ENCODE measurements around the gene KIAA1614. TPM values are rescaled to one million over a fixed set of nuclear protein-coding genes. Genes with fewer than 3 reads are reported as not detected.
A peak's percentile ranks its signal among the peaks of the same experiment; 100 is the strongest.
"Not testable (repeated sequence)": the region's sequence is repeated elsewhere in the genome, so short reads cannot be mapped to it uniquely, and the experiment has no call there.

Gene KIAA1614
- total RNA-seq, 4 donors from 2014 or later = 2.5 to 7.7 (median 5.1) TPM

DNA sequence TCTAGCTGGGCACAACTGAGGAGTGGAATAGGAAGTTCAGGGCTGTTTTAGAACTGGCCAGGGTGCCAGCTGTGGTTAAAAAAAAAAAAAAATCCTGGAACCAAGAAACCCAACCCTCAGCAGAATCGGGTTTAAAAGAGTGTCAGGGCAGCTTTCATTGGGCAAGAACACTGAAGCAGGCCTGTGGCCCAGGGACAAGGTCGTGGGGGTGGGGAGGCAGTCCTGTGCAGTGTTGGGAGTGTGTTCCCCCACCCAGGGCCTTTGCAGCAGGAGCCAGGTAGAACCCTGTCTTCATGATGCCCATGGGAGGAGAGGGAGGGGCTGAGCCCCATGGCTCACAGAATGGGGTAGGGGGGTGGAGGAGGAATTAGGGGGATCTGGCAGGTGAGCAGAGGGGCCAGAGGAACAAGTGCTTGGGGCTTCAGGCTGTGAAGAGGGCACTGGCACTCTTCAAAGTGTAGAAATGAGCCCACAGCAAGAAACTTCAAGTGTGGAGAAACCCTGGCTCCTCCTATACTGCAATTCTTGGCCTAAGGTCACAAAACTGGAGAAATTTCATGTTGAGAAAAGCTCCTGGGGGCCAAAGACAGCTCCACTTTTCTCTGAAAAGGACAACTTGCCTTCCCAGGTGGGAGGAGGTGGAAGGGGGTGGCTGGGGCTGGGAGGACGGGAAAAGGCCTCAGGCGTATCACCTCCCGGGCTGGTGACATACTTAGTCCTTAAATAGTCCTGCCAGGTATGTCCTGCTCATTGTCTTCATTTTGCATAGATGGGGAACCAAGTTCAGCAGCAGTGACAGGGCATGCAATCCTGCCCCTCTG, 39.3 kb downstream of the KIAA1614 start:
- ATAC-seq (ENCODE audit: low FRiP score) = no peak
- TF ChIP-seq, protein P1, sequence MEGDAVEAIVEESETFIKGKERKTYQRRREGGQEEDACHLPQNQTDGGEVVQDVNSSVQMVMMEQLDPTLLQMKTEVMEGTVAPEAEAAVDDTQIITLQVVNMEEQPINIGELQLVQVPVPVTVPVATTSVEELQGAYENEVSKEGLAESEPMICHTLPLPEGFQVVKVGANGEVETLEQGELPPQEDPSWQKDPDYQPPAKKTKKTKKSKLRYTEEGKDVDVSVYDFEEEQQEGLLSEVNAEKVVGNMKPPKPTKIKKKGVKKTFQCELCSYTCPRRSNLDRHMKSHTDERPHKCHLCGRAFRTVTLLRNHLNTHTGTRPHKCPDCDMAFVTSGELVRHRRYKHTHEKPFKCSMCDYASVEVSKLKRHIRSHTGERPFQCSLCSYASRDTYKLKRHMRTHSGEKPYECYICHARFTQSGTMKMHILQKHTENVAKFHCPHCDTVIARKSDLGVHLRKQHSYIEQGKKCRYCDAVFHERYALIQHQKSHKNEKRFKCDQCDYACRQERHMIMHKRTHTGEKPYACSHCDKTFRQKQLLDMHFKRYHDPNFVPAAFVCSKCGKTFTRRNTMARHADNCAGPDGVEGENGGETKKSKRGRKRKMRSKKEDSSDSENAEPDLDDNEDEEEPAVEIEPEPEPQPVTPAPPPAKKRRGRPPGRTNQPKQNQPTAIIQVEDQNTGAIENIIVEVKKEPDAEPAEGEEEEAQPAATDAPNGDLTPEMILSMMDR (IDR thresholded peaks at IDR 0.05) = no peak
- no peak for DNase-seq (ENCODE audit: low spot score)

DNA sequence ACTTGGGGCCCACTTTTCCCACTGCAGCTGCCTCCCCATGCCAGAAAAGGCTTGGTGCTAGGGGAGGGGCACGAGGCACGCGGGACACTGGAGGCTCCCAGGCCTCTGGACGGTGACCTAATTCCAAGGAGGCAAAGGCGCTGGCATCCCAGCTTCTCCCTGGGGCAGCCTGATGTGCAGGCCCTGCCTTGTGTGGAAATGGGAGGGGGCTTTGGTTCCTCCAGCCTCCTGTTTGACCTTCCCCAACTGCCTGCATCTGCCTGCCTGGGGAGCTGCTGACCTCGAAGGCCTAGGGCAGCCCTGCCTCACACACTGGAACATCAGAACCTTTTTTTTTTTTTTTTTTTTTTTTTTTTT, 39.9 kb downstream of the KIAA1614 start:
- ATAC-seq (ENCODE audit: low FRiP score) (no peak), DNase-seq (ENCODE audit: low spot score) (no peak)
- TF ChIP-seq, protein P1 (IDR thresholded peaks at IDR 0.05) = no peak

DNA sequence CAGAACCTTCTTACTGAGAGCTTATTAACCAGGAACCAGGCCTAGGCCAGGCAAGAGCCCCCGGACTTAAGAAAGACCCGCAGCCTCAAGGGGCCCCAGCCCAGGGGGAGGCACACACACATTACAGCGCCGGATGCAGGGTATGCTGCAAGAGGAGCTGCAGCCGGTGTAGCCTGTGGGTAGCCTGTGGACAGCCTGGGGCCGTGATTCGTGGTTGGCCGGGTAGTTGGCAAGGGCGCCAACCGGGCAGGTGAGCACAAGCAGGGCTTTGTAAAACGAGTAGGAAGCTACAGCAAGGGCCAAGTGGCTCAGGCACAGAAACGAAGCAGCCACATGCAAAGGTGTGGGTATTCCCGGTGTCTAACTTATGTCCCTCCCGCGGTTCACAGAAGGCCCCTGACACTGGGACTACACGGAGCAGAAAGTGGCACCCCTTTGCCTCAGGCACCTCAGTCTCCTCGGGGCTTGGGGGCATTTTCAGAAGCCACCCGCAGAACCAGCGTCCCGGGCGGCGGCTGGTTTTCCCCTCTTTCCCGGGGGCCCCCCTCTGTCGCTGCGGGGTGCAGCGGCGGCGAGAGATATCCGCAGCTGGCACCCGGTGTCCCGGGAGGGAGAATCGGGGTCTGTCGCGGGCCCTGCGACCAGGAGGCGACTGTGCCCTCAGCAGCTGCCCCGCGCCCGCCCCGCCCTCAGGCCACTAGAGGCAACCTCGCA, 40.8 kb downstream of the KIAA1614 start:
- DNase-seq (ENCODE audit: low spot score) (no peak), ATAC-seq (ENCODE audit: low FRiP score) (no peak)
- TF ChIP-seq, protein P1 (IDR thresholded peaks at IDR 0.05) = no peak

DNA sequence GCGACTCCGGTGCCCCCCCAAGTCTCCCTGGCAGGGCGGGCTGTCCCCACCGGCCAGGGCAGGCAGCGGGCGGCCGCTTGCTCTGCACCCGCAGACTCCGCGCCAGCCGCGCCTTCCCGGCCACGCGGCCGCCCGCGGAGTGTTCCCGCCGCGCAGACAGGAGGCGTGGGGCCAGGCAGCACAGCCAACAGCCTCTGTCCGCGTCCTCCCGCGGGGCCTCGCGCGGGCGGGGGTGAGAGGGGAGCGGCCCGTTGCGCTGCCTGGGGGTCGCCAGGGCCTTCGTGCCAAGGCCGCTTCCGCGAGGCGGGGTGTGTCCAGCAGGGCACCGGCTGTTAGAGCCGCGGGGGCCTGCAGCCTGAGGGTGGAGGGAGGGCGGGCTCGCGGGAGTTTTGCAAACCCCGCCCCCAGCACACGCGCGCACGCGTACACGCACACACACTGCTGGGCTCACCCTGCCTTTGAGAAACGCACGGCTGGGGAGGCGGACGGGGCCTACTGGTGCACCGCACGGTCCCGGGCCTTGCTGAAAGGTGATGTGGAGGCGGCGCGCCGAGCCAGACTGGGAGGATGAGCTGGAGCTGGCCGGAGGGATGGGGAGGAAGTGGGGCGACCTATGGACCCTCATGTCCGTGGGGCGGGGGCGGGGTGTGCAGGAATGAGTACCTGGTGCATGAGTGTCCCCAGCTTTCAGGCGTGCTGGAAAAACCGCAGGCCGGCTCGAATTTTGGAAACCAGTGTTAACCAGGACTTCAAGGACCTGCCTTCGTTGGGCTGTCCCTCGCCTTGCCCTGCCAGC, 41.5 kb downstream of the KIAA1614 start:
- DNase-seq (ENCODE audit: low spot score) = no peak
- ATAC-seq (ENCODE audit: low FRiP score) = peak; percentile 67

DNA sequence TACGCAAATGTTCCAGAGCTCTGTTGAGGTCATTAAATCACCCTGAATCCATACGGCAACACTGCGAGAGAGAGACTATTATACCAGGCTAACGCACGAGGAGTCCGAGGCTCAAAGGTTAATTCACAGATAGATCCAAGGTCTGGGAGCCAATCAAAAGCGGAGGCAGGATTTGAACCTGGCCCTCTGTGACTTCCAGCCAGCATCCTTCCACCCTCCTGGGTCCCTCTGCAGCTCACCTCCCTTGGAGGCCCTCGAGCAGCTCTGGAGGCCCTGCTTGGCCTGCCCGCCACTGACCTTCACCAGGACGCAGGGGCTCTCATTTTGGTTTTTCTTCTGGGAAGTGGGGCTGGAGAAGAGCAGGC, 42.1 kb downstream of the KIAA1614 start:
- ATAC-seq (ENCODE audit: low FRiP score) (no peak), DNase-seq (ENCODE audit: low spot score) (no peak)

More for the DNA sequence above, 41.5 kb downstream of the KIAA1614 start:
- TF ChIP-seq, protein P1 (IDR thresholded peaks at IDR 0.05) = no peak

DNA sequence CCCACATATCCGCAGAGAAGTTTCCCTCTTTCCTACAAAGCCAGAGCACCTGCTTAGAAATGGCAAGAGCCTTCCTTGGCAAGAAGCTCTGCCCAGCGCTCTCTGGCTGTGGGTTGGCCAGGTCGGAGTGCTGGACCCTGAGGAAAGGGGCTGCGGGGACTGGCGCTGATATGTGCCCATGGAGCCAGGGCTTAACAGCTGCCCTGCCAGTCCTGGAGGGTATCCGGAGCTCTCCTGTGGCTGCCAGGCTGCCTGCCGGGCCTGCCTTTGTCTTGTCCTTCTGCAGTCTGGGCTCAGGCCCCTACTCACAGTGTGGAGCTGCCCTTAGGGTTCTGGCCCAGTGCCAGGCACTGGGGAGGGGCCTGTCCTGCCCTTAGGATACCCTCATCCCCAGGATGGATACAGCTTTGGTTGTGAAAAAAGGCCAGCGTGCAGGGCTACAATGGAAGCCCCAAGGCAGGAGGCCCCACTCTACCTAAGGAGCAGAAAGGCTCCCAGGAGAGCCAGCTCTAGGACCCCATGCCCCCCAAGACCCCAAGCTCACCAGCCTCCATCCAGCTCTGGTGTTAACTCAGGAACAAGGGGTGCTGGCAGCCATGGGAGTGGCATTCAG, 43.4 kb downstream of the KIAA1614 start:
- TF ChIP-seq, protein P1 (IDR thresholded peaks at IDR 0.05) = no peak
- DNase-seq (ENCODE audit: low spot score) (no peak), ATAC-seq (ENCODE audit: low FRiP score) (no peak)

More for the DNA sequence above, 42.1 kb downstream of the KIAA1614 start:
- TF ChIP-seq, protein P1 (IDR thresholded peaks at IDR 0.05) = no peak

DNA sequence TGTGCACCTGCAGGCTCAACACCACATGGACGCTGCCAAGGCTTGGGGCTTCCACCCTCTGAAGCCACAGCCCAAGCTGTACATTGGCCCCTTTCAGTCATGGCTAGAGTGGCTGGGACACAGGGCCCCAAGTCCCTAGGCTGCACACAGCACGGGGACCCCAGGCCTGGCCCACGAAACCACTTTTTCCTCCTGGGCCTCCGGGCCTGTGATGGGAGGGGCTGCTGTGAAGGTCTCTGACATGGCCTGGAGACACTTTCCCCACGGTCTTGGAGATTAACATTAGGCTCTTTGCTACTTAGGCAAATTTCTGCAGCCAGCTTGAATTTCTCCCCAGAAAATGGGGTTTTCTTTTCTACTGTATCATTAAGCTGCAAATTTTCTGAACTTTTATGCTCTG, 46.9 kb downstream of the KIAA1614 start:
- not testable (repeated sequence) for ATAC-seq (ENCODE audit: low FRiP score); DNase-seq (ENCODE audit: low spot score)

Measured in omental fat pad (tissue), 4 donors.